C4-2B (cell line): ENCODE measurements around the gene PDE4D.

Experiments used
- ZFX ChIP-seq: fragments of 450-650 bp; IDR thresholded peaks from 2 replicates; pipeline ENCODE4 v1.6.1; 2017
- TF ChIP-seq, protein P1 (sequence below): fragments of 450-650 bp; conservative IDR thresholded peaks from 2 replicates; pipeline ENCODE4 v1.5.1; 2017; ENCODE audit warnings: mild to moderate bottlenecking

DNA sequence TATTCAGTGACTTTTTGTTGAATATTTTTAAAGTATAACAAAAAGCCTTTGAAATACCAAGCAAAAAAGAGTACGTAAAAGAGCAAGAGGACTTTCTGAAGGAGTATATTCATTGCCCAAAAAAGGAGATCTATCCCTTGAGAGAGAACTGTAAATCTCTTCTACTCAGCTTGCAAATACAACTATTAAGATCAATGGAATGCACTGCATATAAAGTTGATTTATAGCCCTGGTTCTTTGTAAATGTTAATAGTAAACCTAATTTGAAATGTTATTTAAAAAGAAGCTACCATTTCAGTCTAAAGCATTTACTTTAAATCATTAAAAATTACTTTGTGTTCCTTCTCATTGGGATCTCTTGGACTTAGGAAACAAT is 168.1 kb downstream of the PDE4D start:
- TF ChIP-seq, protein P1, sequence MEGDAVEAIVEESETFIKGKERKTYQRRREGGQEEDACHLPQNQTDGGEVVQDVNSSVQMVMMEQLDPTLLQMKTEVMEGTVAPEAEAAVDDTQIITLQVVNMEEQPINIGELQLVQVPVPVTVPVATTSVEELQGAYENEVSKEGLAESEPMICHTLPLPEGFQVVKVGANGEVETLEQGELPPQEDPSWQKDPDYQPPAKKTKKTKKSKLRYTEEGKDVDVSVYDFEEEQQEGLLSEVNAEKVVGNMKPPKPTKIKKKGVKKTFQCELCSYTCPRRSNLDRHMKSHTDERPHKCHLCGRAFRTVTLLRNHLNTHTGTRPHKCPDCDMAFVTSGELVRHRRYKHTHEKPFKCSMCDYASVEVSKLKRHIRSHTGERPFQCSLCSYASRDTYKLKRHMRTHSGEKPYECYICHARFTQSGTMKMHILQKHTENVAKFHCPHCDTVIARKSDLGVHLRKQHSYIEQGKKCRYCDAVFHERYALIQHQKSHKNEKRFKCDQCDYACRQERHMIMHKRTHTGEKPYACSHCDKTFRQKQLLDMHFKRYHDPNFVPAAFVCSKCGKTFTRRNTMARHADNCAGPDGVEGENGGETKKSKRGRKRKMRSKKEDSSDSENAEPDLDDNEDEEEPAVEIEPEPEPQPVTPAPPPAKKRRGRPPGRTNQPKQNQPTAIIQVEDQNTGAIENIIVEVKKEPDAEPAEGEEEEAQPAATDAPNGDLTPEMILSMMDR = no peak
- TF ChIP-seq ZFX = no peak
